PC-3 (cell line): ENCODE data around the gene FSIP1. TPM values are rescaled to one million over a fixed set of nuclear protein-coding genes. Genes with fewer than 3 reads are reported as not detected.

Source experiments
- ATAC-seq: fragments of 200-7000 bp; cut with Tn5 transposase; 2 replicates; pipeline ENCODE4 v1.9.1; 2020; ENCODE audit warnings: mild to moderate bottlenecking, moderate library complexity
- BruUV-seq: library from RNA; stranded (reverse); fragments of 400-500 nt; replicated peaks from 2 replicates; lab custom pipeline; 2021; lab: Mats Ljungman, UMichigan
- CTCF ChIA-PET: fragments of 300-600 bp; sonication (Branson Sonifier 250); formaldehyde crosslinking; loops from one replicate; lab custom pipeline; 2022; ENCODE audit warnings: antibody characterized with exemption; lab: Charles Lee
- POLR2A ChIA-PET: fragments of 300-600 bp; sonication (Branson Sonifier 250); formaldehyde crosslinking; loops from one replicate; lab custom pipeline; 2022; ENCODE audit warnings: antibody characterized with exemption; ENCODE audit not compliant: unreplicated experiment; lab: Charles Lee
- DNase-seq: peaks from one replicate; pipeline ENCODE4 v3.0.0-alpha.2; 2015
- H2AFZ ChIP-seq: fragments of 300-600 bp; sonication (generic); 2 replicates; pipeline ENCODE4 v1.6.0; 2016; ENCODE audit warnings: antibody characterized with exemption, low read length
- H3F3A ChIP-seq: fragments of 300-600 bp; sonication (generic); one replicate; pipeline ENCODE4 v1.6.0; 2017; ENCODE audit warnings: antibody characterized with exemption, low read length, control low read depth, mild to moderate bottlenecking; ENCODE audit not compliant: unreplicated experiment
- H3K27ac ChIP-seq: fragments of 300-600 bp; sonication (generic); 2 replicates; pipeline ENCODE4 v1.5.1; 2016; ENCODE audit warnings: mild to moderate bottlenecking, low read length
- H3K27me3 ChIP-seq: fragments of 300-600 bp; sonication (generic); 2 replicates; pipeline ENCODE4 v1.6.1; 2016; ENCODE audit warnings: low read length, mixed read lengths
- H3K36me3 ChIP-seq: fragments of 300-600 bp; sonication (generic); 2 replicates; pipeline ENCODE4 v1.6.1; 2016; ENCODE audit warnings: low read depth, mixed run types, low read length, mixed read lengths
- H3K4me1 ChIP-seq: fragments of 300-600 bp; sonication (generic); 2 replicates; pipeline ENCODE4 v1.5.1; 2016; ENCODE audit warnings: low read length; ENCODE audit not compliant: insufficient read depth
- H3K4me2 ChIP-seq: fragments of 300-600 bp; sonication (generic); 2 replicates; pipeline ENCODE4 v1.6.0; 2016; ENCODE audit warnings: low read length
- H3K4me3 ChIP-seq: fragments of 300-600 bp; sonication (generic); 2 replicates; pipeline ENCODE4 v1.5.1; 2016; ENCODE audit warnings: mild to moderate bottlenecking, low read length, mixed read lengths
- H3K79me2 ChIP-seq: fragments of 300-600 bp; sonication (generic); 2 replicates; pipeline ENCODE4 v1.6.1; 2017; ENCODE audit warnings: low read length, mixed read lengths
- H3K9ac ChIP-seq: fragments of 300-600 bp; sonication (generic); 2 replicates; pipeline ENCODE4 v1.6.0; 2016; ENCODE audit warnings: mild to moderate bottlenecking, low read length
- H3K9me2 ChIP-seq: fragments of 300-600 bp; sonication (generic); replicated peaks from 2 replicates; pipeline ENCODE4 v1.6.1; 2016; ENCODE audit warnings: mixed run types, low read length, mixed read lengths
- H3K9me3 ChIP-seq: fragments of 300-600 bp; sonication (generic); 2 replicates; pipeline ENCODE4 v1.6.1; 2016; ENCODE audit warnings: low read length, mixed read lengths
- H4K20me1 ChIP-seq: fragments of 300-600 bp; sonication (generic); 2 replicates; pipeline ENCODE4 v1.6.1; 2016; ENCODE audit warnings: low read length, mixed read lengths
- CTCF ChIP-seq: fragments of 300-600 bp; sonication (generic); conservative IDR thresholded peaks from 2 replicates; pipeline ENCODE4 v1.5.1; 2017; ENCODE audit warnings: antibody characterized with exemption, low read depth, mild to moderate bottlenecking, low read length
- EZH2 ChIP-seq: fragments of 300-600 bp; sonication (generic); IDR thresholded peaks from one replicate; pipeline ENCODE4 v1.6.1; 2017; ENCODE audit warnings: antibody characterized with exemption, mild to moderate bottlenecking, low read length; ENCODE audit not compliant: unreplicated experiment
- EZH2phosphoT487 ChIP-seq: fragments of 300-600 bp; sonication (generic); IDR thresholded peaks from 2 replicates; pipeline ENCODE4 v1.6.1; 2018; ENCODE audit warnings: mild to moderate bottlenecking, antibody characterized with exemption, low read length, borderline replicate concordance
- intact Hi-C: fragments of 100-400 bp; cut with micrococcal nuclease; formaldehyde crosslinking; loops from 2 replicates; pipeline ENCODE4 v1.9.0; 2023
- total RNA-seq: library from RNA; depleted of rRNA; stranded (reverse); fragments of >200 nt; gene quantifications from 2 replicates; pipeline ENCODE4 v1.2.3, GENCODE V29; 2014

Gene FSIP1
- total RNA-seq, 1 experiment from 2014 or later: 0.07 TPM

DNA sequence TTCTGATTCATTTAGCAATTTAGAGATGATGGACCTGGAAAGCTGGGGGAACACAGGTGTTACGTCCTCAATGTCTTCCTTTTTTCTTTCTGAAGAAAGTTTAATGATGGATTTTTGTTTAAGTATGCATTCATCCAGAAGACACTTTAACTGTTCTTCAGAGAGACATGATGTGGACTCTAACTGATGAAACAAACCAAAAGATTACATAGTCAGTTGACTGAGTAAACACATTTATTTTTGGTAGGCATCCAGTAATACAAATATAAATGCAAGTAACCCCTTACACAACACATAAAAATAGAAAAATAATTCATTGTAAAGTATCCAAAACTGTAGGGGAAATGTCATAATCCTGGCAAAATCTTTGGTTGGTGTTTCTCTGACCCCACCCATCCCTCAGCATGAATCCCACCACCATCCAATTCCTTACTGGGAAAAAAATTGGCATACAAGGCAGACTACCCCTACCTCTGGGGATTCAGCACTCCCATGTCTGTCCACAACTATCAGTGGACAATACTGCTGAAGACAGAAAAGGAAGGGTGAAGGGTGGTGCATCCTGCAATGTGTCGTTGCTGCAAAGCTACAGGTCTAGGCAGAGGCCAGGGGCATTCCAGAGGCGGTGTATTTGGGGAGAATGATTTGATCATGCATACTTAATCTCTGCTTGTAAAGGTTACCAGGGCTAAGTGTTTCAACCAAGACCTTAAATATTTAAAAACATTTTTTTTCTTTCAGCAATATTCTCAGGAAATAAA, 164.4 kb downstream of the FSIP1 start:
- intact Hi-C loops: no loop called here
- Histone ChIP-seq H2AFZ (no peak overlapping the region), H3K79me2 (no peaks in the 10 kb centered on the region), H3K27ac (peak overlapping the region; percentile 71), H3K4me2 (peak overlapping the region; percentile 32), H3K9me2 (no peaks in the 10 kb centered on the region), H3F3A (peaks cover 9% of the 10 kb centered on the region), H3K27me3 (no peaks in the 10 kb centered on the region), H3K36me3 (peaks cover 5% of the 10 kb centered on the region; the same call in 1 of the 2 replicates), H3K4me3 (no peak overlapping the region), H4K20me1 (no peaks in the 10 kb centered on the region), H3K9me3 (peaks cover 5% of the 10 kb centered on the region; the same call in 1 of the 2 replicates), H3K9ac (peak overlapping the region; percentile 13; the same call in 1 of the 2 replicates), H3K4me1 (peaks cover 47% of the 10 kb centered on the region)
- DNase-seq (peak; percentile 56), ATAC-seq (peak; percentile 65)
- POLR2A ChIA-PET: no interaction called here
- BruUV-seq: no TSS peak
- TF ChIP-seq EZH2phosphoT487 (no peak), EZH2 (no peak), CTCF (no peak)
- CTCF ChIA-PET: no interaction called here

- H3K36me3 ChIP-seq: peaks cover 5% of the 10 kb centered on the region; the same call in 1 of the 2 replicates
- no TSS peak for BruUV-seq
- no peaks in the 10 kb centered on the region for H3K9me2 ChIP-seq
- ChIA-PET POLR2A (no interaction called here), CTCF (no interaction called here)
- peak; percentile 74 for ATAC-seq
- intact Hi-C loops: no loop called here
- H3K4me3 ChIP-seq: no peak overlapping the region; the same call in 1 of the 2 replicates
- peaks cover 43% of the 10 kb centered on the region for H3K4me1 ChIP-seq
- no peak for TF ChIP-seq EZH2phosphoT487
- no peak for TF ChIP-seq EZH2
- TF ChIP-seq CTCF: no peak
- peaks cover 9% of the 10 kb centered on the region for H3F3A ChIP-seq
- no peak overlapping the region for H2AFZ ChIP-seq
- peak; percentile 91 for DNase-seq
- peaks cover 5% of the 10 kb centered on the region; the same call in 1 of the 2 replicates for H3K9me3 ChIP-seq
- H3K4me2 ChIP-seq: peak overlapping the region; percentile 32
- peak overlapping the region; percentile 71 for H3K27ac ChIP-seq
- H4K20me1 ChIP-seq: no peaks in the 10 kb centered on the region
- H3K9ac ChIP-seq: peak overlapping the region; percentile 13; the same call in 1 of the 2 replicates
- no peaks in the 10 kb centered on the region for H3K79me2 ChIP-seq
- no peaks in the 10 kb centered on the region for H3K27me3 ChIP-seq
Observed at GRCh38 chr15:39616731-39617455, 165.7 kb downstream of the FSIP1 start.
